DMS 273 treated with DMSO at 0.1 percent for 48 hours (cell line): ENCODE data around the gene ITGB1.
"Not testable (repeated sequence)": the region's sequence is repeated elsewhere in the genome, so short reads cannot be mapped to it uniquely, and the experiment has no call there.

ENCODE experiments used
- DNase-seq: peaks from one replicate; lab custom pipeline; 2025; lab: John Stamatoyannopoulos, UW

ITGB1 gene

DNA sequence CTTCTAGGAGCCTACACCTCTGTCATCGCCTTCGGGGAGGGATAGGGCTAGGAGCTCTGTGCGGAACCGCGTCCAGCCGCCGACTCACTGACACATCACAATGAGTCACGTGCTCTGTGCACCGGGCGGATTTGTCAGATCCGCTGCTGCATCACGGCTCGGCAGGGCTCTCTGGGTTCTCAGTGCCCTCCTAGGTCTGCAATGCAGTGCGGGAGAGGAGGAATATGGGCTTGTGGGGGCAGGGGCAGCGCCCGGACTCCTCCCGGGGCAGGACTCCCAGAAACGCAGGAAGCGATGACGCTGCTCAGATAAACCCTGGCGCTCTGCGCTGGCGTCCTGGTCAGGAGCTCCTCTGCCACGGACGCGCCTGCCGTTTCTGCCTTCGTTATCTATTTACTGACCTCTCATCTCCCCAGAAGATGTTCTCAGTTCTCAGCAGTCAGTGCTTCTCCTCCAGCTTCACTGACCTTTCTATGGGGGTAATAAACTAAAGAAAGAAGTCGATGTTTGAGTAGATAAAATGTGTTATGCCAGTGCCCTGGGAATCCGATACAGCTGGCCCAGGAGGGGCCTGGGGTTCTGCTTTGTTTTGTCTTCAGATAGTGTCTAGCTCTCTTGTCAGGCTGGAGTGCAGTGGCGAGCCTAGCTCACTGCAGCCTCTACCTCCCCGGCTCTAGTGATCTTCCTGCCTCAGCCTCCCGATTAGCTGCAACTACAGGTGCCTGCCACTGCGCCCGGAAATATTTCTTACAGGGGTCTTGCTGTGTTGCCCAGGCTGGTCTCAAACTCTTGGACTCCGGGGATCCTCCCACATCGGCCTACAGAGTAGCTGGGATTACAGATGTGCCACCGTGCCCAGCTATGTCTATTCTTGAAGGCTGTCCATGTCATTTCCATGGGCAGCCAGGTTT is 22.8 kb upstream of the ITGB1 start:
- DNase-seq: peak; percentile 73

DNA sequence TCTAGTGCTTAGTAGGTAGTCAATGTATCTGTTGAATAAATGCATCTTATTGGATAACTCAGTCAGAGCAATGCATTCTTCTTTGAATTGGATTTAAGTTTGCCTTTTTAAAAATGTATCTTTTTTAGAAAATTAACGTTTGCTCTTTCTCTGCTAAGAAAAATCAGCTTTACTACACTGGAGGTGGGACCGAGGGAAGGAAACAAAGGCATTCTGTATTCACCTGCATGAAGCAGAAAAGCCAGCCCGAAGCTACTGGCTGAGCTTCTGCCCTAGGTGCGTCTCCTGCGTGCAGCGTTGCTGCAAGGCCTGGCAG is 22.2 kb upstream of the ITGB1 start:
- DNase-seq: no peak

DNA sequence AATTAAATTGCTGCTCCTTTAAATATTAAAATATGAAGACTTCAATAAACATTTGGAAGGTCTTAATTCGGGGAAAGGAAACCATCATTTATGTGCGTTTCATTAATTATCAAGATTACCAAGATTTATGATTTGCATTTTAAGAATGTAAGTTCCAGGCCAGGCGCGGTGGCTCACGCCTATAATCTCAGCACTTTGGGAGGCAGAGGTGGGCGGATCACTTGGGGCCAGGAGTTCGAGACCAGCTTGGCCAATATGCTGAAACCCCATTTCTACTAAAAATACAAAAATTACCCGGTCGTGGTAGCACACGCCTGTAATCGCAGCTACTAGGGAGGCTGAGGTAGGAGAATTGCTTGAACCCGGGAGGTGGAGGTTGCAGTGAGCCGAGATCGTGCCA is 21.7 kb upstream of the ITGB1 start:
- DNase-seq: not testable (repeated sequence)

DNA sequence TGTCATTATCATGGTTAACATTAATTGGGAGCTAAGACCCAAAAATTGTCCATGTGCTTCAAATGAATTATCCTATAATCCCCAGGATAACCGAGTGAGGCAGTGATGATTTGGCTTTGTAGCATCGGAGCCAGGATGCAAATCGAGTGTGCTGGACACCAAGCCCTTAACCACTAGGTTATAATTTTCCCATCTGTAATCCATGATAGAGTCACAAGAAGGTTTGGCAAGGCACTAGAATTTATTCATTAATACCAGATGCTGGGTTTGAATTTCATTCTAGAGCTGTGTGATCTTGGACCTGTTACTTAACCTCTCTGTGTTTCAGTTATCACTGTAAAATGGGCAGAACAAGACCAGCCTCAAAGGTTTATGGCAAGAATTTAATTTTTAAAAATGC is 21.0 kb upstream of the ITGB1 start:
- no peak for DNase-seq

DNA sequence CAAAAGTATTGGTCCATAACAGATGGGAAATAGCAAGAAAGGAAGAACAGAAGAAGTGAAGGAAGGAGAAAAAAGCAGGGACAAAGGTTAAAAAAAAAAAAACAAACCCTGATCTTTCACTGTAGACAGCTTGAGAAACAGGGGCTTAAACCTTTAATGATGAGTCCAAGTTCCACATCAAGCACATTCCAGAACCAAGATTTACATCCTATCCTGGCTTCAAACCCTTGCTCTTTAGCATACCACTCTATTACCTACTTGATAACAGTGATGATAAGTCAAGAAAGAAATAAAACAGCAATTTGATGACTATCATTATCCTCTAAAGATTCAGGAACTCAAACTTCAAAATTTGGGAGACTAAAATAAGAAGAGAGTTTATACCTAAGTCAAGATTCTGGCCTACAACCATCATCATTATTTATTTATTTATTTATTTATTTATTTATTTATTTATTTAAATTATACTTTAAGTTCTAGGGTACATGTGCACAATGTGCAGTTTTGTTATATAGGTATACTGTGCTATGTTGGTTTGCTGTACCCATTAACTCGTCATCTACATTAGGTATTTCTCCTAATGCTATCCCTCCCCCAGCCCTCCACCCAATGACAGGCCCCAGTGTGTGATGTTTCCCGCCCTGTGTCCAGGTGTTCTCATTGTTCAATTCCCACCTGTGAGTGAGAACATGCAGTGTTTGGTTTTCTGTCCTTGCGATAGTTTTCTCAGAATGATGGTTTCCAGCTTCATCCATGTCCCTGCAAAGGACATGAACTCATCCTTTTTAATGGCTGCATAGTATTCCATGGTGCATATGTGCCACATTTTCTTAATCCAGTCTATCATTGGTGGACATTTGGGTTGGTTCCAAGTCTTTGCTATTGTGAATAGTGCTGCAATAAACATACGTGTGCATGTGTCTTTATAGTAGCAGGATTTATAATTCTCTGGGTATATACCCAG is 20.1 kb upstream of the ITGB1 start:
- DNase-seq: not testable (repeated sequence)

DNA sequence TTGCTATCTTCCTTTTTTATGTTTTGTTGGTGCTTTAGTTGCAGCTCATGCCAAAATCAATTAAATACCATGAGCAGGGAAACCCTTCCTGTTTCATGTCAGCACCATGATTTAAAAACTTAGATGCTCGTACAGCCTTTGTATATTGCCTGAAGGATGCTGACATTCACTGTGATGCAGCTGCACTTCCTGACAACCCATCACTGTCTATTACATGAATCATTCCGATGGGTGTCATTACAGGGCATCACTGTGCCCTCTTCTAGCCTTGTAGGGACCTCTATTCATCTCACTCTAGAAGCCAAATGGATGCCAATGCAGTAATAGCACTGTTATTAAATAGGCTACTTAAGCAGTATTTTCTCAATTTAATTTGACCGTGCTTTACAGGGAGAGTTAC is 18.3 kb upstream of the ITGB1 start:
- no peak for DNase-seq

DNA sequence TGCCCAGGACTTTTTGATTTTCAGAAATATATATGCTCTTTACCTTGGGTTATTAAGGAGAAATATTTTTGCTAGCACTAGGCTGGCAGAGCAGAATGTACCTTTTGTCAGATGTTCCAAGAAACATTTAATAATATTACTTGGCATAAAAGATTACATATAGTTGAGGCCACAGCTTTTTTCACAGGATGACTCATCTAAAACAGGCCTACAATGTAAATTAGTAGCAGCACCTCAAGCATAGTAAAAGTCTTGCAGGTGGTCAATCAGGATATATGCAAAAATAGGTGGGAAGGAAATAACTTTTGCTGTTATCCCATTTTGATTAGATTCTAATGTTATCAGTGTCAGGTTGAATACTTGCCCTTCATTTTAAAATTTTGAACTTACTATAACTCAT is 14.9 kb upstream of the ITGB1 start:
- DNase-seq: no peak

DNA sequence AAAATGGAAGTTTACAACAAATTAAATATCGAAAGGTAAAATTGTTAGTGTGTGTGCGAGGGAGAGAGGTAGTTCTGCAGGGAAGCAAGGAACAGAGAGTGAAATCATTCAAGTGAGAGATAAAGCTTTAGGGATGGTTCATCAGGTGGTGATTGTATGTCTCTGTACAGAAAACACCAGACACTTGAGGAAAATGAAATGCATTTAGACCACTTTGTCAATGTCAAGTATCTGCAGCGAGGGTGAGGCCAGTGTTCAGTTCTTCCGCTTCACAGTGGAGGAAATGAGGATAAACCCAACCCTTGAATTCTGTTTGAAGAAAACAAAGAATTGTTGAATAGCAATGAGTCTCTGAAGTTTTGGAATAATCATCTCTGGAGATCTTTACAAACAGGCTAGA is 14.4 kb upstream of the ITGB1 start:
- no peak for DNase-seq

DNA sequence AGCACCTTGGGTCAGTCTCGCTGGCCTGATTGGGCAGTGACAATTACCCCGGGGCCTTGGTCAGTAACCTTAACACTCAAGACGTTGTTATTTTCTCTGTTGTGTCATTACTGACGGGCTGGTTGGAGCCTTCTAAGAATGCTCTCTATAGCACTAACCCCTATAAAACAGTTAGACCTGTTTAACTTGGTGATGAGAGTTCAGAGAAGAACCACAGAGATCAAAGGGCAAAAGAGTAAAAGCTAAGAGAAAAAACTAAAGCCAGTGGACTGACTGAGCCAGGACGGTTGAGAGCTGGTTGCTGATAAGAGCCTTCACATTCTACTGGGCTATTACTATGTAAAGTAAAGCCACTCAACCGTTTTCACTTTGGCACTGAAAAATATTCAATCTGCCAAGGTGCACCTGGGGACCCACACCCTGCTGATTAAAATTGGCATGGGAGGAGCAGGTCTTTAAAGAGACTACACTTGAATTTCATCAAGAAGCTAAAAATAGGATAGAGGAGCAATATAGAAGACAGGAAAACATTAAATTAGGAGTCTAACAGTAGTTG is 13.6 kb upstream of the ITGB1 start:
- no peak for DNase-seq

DNA sequence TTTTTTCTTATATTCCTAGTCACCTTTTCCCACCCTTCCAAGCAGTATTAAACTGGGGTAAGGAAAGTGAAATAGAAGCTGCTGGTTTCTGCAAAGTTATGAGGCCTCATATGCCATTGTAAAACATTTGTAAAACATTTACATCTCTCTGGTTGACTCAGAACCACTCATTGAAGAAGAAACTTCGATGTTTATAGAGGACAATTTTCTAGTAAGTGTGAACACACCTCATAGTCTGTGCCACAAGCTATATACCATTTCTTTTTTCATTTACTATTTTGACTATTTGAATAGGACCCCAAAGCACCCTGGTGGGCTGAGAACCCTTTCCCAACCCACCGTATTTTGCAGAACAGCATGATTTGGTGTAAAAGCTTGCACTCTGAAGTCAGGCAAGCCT is 12.9 kb upstream of the ITGB1 start:
- DNase-seq: no peak

DNA sequence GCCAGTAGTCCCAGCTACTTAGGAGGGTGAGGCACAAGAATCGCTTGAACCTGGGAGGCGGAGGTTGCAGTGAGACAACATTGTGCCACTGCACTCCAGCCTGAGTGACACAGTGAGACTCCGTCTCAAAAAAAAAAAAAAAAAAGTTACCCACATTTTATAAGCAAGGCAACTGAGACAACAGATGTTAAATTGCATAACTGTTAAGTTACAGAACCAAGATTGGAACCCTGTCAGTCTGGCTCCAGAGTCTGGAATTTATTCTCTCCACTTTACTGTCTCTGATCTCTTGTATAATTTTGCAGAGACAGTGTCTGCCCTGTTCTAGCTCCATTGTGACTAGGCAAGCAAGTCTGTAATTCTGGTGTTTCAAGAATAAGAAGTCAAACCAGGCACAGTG is 6.2 kb upstream of the ITGB1 start:
- DNase-seq: no peak

DNA sequence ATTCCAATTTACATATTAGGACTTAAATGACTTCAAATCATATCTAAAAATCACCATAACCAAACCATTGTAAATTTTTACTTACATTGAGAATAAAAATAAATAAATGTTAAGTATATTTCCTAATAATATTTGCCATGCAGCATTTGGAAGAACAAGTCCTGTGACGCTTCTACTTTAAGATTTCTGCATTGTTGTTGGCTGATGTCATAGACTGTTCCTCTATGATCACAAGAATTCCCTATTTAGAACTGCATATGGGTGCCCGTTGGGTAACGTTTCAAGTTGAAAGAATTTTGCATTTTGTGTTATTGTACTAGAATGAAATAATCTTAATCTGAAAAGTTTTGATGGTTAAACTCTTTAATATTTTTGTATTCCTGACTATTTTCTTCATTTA is 5.1 kb upstream of the ITGB1 start:
- no peak for DNase-seq

DNA sequence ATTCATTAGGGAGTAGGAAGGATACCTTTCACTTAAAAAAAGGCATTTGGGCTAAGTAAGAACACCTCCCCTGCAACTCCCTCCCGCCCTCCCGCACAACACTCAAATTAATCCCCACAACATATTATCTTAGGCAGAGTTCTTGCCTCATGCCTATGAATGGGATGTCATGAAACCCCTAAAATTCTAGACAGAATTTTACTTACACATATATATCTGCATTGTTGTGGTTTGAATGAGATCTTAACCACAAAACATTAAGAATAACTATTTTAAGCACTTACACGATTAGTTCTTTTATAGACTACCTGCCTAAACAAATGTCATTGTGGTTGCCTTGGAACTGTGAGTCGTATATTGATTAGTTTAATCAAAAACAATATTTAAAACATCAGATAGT is 4.5 kb upstream of the ITGB1 start:
- no peak for DNase-seq

DNA sequence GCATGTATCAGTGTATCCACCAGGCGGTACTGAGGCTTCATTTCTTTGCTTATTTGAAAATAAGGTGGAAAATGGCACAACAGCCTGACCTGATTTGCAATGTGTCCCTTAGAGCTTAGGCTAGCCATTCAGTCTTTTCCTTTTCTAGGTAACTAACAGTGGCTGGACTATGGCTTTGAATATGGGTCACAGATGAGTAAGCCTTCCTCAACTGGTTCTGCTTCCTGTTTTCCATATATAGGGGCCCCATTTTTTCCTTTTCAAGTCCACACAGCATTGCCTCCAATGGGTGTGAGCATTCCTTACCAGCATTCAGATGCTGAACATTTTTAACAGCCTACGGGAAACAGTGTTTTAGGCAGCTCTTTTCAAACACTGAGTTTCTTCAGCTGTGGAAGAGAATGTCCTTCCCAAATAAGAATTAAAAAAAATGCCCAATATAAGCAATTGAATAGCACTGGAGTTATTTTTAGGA is 3.9 kb upstream of the ITGB1 start:
- DNase-seq: no peak

DNA sequence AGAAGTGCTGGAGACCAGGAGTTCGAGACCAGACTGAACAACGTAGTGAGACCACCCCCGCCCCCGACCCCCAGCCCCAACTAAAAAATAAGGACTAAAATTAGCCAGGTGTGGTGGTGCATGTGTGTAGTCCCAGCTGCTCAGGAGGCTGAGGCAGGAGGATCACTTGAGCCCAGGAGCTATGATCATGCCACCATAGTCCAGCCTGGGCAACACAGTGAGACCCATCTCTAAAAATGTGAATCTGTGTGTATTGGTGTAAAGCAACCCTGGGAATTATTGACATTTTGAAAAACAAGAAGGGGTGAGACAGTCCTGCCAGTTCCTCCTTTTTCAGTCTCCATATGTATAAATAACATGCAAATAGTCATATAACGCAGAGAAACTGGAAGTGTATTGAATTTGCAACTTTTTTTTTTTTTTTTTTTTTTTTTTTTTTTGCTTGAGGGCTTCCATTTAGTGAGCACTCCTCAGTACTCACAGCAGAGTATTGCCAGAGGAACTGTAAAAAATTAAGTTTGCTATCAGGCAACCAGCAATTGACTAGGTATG is 3.4 kb upstream of the ITGB1 start:
- DNase-seq: no peak

DNA sequence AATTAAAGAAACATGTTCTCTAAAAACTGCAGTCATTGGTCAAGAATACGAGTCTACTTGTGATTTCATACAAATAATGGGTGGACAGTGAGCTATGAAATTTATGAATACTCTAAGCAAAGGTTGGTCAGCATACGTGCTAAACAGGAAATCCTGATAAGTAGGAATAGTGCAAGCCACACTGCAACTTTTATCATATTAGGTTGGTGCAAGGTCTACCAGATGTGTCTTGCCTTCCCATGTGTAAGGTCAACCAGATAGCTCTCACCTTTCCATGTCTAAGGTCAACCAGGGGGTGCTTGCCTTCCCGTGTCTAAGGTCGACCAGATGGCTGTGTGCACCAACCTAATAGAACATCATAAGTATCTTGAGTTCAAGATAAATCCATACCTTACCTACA is 2.0 kb upstream of the ITGB1 start:
- no peak for DNase-seq

DNA sequence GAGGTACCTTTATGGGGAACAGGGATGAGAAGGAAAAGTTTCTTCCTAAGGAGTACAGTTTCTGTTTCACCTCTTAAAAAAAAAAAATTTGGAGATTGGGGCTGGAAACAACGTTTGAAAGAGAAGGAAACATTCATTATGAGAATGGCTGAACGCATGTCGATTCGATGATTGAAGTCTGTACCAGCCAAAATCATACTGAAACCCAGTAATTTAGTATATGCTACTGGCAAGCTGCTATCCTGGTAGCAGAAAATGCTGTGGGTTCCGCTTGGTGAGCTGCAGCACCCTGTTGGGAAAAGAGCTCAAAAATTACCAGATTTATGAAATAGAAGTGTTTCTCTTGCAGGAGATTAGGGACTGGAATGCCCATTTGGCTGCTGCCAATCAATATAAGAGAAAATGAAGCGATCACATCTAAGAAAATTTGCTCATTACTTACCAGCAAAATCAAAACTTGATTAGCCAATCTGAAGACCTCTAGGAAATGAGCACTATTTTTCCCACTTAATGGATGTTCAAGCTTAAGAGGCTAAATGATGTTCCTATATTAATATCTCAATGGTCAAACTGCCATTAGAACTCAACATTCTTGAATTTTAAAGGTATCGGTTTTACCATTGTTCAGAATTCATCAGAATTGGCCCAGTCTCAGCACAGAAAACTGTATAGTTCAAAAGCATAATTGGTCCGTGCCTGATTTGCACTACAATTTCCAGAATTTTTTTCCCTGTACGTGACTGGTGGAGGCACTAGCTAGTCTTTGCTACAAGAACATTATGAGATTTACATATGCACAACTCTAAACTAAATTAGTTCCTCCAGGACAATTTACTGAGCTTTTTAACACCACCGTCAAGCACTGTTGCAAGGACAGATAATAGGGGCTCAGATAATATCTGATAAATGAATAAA is 1.2 kb upstream of the ITGB1 start:
- DNase-seq: no peak

DNA sequence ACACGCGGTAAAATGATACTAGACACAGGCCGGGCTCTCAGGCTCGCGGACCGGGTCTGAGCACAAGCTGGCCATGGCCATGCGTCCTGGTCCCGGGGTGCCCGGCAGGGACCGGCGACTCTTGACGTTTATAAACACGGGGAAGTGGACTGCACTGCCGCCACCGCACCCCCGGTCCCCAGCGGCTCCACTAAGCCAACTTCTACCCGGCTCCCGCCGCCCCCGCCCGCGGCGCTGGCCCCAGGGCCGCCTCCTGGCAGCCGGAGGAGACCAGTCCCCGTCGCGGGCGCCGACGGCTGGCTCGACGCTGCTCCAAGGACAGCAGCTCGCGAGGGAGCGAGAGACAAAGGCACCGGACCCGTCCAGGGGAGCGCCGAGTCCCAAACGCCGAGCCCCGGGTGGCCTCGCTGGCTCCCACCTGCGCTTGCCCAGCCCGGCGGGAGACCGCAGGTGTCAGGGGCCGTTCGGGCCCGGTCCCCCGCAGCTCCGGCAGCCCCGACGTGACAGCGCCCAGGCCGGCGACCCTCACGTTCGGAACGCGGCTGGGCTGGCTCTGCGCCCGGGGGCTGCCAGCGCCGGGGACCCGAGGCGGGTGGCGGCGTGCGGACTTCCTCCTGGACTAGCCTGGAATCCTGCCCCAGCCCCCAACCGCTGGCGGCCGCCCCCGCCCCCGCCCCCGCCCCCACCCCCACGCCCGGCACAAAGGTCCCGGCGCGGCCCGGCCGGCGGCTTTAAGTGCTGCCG is 517 bp downstream of the ITGB1 start:
- no peak for DNase-seq

DNA sequence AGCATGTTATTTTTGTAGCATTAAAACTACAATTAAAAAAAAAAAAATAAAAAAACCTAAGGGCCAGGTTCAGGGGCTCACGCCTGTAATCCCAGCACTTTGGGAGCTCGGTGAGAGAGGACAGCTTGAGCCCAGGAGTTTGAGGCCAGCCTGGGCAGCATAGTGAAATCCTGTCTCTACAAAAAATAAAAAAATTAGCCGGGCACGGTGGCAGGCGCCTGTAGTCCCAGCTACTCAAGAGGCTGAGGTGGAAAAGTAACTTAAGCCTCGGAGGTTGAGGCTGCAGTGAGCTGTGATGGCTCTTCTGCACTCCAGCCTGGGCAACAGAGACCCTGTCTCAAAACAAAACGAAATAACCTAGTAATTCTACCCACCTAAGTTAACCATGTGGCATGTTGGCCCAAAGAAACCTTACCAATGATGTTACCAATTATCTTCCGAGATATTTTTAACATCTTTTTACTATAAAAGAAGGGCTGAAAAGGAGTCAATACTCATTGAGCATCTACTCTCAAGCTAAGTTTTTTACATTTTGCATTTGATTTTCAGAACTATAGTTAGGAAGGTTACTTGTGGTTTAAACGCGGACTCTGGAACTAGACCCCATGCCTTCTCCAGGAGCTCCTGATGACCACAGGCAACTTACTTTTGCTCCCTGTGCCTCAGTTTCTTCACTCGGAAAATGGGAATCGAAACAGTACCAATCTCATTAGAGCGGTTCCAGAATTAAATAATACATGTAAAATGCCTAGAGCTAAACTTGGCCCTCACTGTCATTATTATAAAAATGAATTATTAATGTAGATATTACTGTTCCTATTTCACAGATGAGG is 1.4 kb downstream of the ITGB1 start:
- no peak for DNase-seq

DNA sequence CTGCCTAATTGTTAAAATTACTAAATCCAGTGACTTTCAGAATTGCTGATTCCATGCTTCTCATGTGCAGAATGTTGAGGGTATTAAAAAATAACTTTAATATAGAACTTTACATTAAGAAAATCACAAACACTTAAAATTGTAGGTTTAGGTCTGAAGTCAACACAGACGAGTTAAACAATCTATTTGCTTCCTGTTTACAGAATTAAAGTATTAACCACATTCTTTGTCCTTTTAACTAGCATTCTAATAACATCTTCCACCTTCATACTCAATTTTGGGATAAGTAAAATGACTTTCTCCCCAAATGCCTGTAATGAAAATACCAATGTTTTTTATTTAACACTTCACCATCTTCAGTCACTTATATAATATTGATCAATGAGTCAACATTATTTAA is 2.2 kb downstream of the ITGB1 start:
- no peak for DNase-seq
